ENCODE results near the gene SEMA5A. TPM values are rescaled to one million over a fixed set of nuclear protein-coding genes. Genes with fewer than 3 reads are reported as not detected.

SEMA5A gene
- total RNA-seq, 2 donors from 2014 or later = not detected

- Mint-ChIP-seq H3K4me3 (no peak overlapping the region), H3K27me3 (no peaks in the 10 kb centered on the region), H3K27ac (no peak overlapping the region), H3K36me3 (peaks cover 24% of the 10 kb centered on the region), H3K9me3 (peaks cover 37% of the 10 kb centered on the region), H3K4me1 (ENCODE audit: low read depth in 2 of 2) (no peaks in the 10 kb centered on the region)
- DNase-seq (ENCODE audit: low spot score) (no peak), ATAC-seq (no peak)
These were observed 519.9 kb downstream of the SEMA5A start for GRCh38 chr5:9025942-9026341.

- peaks cover 23% of the 10 kb centered on the region for H3K9me3 Mint-ChIP-seq
- H3K27me3 Mint-ChIP-seq = no peaks in the 10 kb centered on the region
- no peak for DNase-seq (ENCODE audit: low spot score)
- ATAC-seq = no peak
- H3K4me1 Mint-ChIP-seq (ENCODE audit: low read depth in 2 of 2) = no peaks in the 10 kb centered on the region
- H3K4me3 Mint-ChIP-seq = no peak overlapping the region
- peaks cover 15% of the 10 kb centered on the region for H3K36me3 Mint-ChIP-seq
- H3K27ac Mint-ChIP-seq = no peak overlapping the region
These were observed 524.9 kb downstream of the SEMA5A start for GRCh38 chr5:9020996-9021395.

- Mint-ChIP-seq H3K4me3 (no peak overlapping the region), H3K27ac (no peak overlapping the region), H3K9me3 (peaks cover 4% of the 10 kb centered on the region), H3K27me3 (no peaks in the 10 kb centered on the region), H3K4me1 (ENCODE audit: low read depth in 2 of 2) (no peaks in the 10 kb centered on the region), H3K36me3 (no peaks in the 10 kb centered on the region)
- ATAC-seq (no peak), DNase-seq (ENCODE audit: low spot score) (no peak)
These were observed 530.0 kb downstream of the SEMA5A start for GRCh38 chr5:9015937-9016270.

GRCh38 chr5:9015260-9015936, 530.5 kb downstream of the SEMA5A start:
- ATAC-seq = no peak
- no peak overlapping the region for H3K27ac Mint-ChIP-seq
- H3K4me3 Mint-ChIP-seq = no peak overlapping the region

GRCh38 chr5:9013147-9013546, 532.7 kb downstream of the SEMA5A start:
- ATAC-seq = no peak
- H3K4me1 Mint-ChIP-seq (ENCODE audit: low read depth in 2 of 2) = no peaks in the 10 kb centered on the region
- no peak overlapping the region for H3K4me3 Mint-ChIP-seq
- no peak for DNase-seq (ENCODE audit: low spot score)
- H3K27me3 Mint-ChIP-seq = no peaks in the 10 kb centered on the region
- no peak overlapping the region for H3K27ac Mint-ChIP-seq
- H3K36me3 Mint-ChIP-seq = peaks cover 11% of the 10 kb centered on the region
- H3K9me3 Mint-ChIP-seq = peaks cover 12% of the 10 kb centered on the region

More at GRCh38 chr5:9015260-9015936, 530.5 kb downstream of the SEMA5A start:
- DNase-seq (ENCODE audit: low spot score) = no peak
- Mint-ChIP-seq H3K27me3 (no peaks in the 10 kb centered on the region), H3K4me1 (ENCODE audit: low read depth in 2 of 2) (no peaks in the 10 kb centered on the region), H3K36me3 (peaks cover under 1% of the 10 kb centered on the region), H3K9me3 (no peaks in the 10 kb centered on the region)

- no peaks in the 10 kb centered on the region for H3K4me1 Mint-ChIP-seq (ENCODE audit: low read depth in 2 of 2)
- no peaks in the 10 kb centered on the region for H3K27me3 Mint-ChIP-seq
- peaks cover 26% of the 10 kb centered on the region for H3K9me3 Mint-ChIP-seq
- ATAC-seq = no peak
- DNase-seq (ENCODE audit: low spot score) = no peak
- no peak overlapping the region for H3K4me3 Mint-ChIP-seq
- no peak overlapping the region for H3K27ac Mint-ChIP-seq
- H3K36me3 Mint-ChIP-seq = peaks cover 28% of the 10 kb centered on the region
These were observed 535.8 kb downstream of the SEMA5A start for GRCh38 chr5:9009931-9010651.

GRCh38 chr5:8997542-8998070, 548.3 kb downstream of the SEMA5A start:
- Mint-ChIP-seq H3K9me3 (peaks cover 7% of the 10 kb centered on the region), H3K36me3 (no peaks in the 10 kb centered on the region), H3K4me1 (ENCODE audit: low read depth in 2 of 2) (no peaks in the 10 kb centered on the region), H3K27me3 (no peaks in the 10 kb centered on the region), H3K4me3 (no peak overlapping the region), H3K27ac (no peak overlapping the region)
- no peak for DNase-seq (ENCODE audit: low spot score)
- no peak for ATAC-seq

GRCh38 chr5:8993031-8993430, 552.8 kb downstream of the SEMA5A start:
- ATAC-seq (no peak), DNase-seq (ENCODE audit: low spot score) (no peak)
- H3K36me3 Mint-ChIP-seq = no peaks in the 10 kb centered on the region
- H3K27me3 Mint-ChIP-seq = no peaks in the 10 kb centered on the region
- H3K4me3 Mint-ChIP-seq = no peak overlapping the region
- peaks cover 8% of the 10 kb centered on the region for H3K9me3 Mint-ChIP-seq
- H3K27ac Mint-ChIP-seq = no peak overlapping the region
- H3K4me1 Mint-ChIP-seq (ENCODE audit: low read depth in 2 of 2) = no peaks in the 10 kb centered on the region

Other genes starting within 250 kb of the SEMA5A start
- not detected for gene TAS2R1, start 84.3 kb upstream of the SEMA5A start, total RNA-seq

Data from natural killer cell treated with Interleukin-12 subunit alpha and Interleukin-12 subunit beta and Interleukin-15 and Interleukin-18, amount 100 ng/mL, for 72 hours (primary cell).